ENCODE results near the gene CPE. TPM values are rescaled to one million over a fixed set of nuclear protein-coding genes. Genes with fewer than 3 reads are reported as not detected.

Gene CPE
- total RNA-seq, 1 donor from 2014 or later, result 49.7 TPM

- intact Hi-C loops (cut with DNase I), result no loop called here
- DNase-seq (no peak), ATAC-seq (ENCODE audit: poor library complexity) (no peak)
Observed at GRCh38 chr4:165393704-165394103, 14.9 kb downstream of the CPE start.

- intact Hi-C loops (cut with DNase I), result no loop called here
Observed at GRCh38 chr4:165394275-165394674, 15.5 kb downstream of the CPE start.

GRCh38 chr4:165398570-165398969 is 19.8 kb downstream of the CPE start:
- DNase-seq, result no peak
- intact Hi-C loops (cut with DNase I), result no loop called here
- ATAC-seq (ENCODE audit: poor library complexity), result no peak

More at GRCh38 chr4:165394275-165394674, 15.5 kb downstream of the CPE start:
- DNase-seq, result no peak
- no peak for ATAC-seq (ENCODE audit: poor library complexity)

GRCh38 chr4:165402375-165402774 is 23.6 kb downstream of the CPE start:
- DNase-seq, result no peak
- no peak for ATAC-seq (ENCODE audit: poor library complexity)
- intact Hi-C loops (cut with DNase I), result no loop called here

- intact Hi-C loops (cut with DNase I), result no loop called here
- no peak for ATAC-seq (ENCODE audit: poor library complexity)
- DNase-seq, result no peak
Observed at GRCh38 chr4:165403048-165403447, 24.2 kb downstream of the CPE start.

GRCh38 chr4:165403637-165404036 is 24.8 kb downstream of the CPE start:
- DNase-seq (no peak), ATAC-seq (ENCODE audit: poor library complexity) (no peak)
- intact Hi-C loops (cut with DNase I), result no loop called here

- ATAC-seq (ENCODE audit: poor library complexity) (no peak), DNase-seq (no peak)
- intact Hi-C loops (cut with DNase I), result no loop called here
Observed at GRCh38 chr4:165404080-165404479, 25.3 kb downstream of the CPE start.

GRCh38 chr4:165404696-165405095 is 25.9 kb downstream of the CPE start:
- no peak for DNase-seq
- intact Hi-C loops (cut with DNase I), result no loop called here
- no peak for ATAC-seq (ENCODE audit: poor library complexity)

- ATAC-seq (ENCODE audit: poor library complexity) (peak; percentile 69), DNase-seq (no peak)
- intact Hi-C loops (cut with DNase I), result no loop called here
Observed at GRCh38 chr4:165410214-165410613, 31.4 kb downstream of the CPE start.

GRCh38 chr4:165415910-165416309 is 37.1 kb downstream of the CPE start:
- no peak for DNase-seq
- intact Hi-C loops (cut with DNase I), result no loop called here
- no peak for ATAC-seq (ENCODE audit: poor library complexity)

GRCh38 chr4:165418073-165418472 is 39.3 kb downstream of the CPE start:
- ATAC-seq (ENCODE audit: poor library complexity), result no peak
- DNase-seq, result no peak
- intact Hi-C loops (cut with DNase I), result no loop called here

GRCh38 chr4:165425629-165426028 is 46.8 kb downstream of the CPE start:
- DNase-seq, result no peak
- no peak for ATAC-seq (ENCODE audit: poor library complexity)
- intact Hi-C loops (cut with DNase I), result no loop called here

GRCh38 chr4:165426331-165426730 is 47.5 kb downstream of the CPE start:
- ATAC-seq (ENCODE audit: poor library complexity) (no peak), DNase-seq (no peak)
- intact Hi-C loops (cut with DNase I), result no loop called here

GRCh38 chr4:165426823-165427222 is 48.0 kb downstream of the CPE start:
- intact Hi-C loops (cut with DNase I), result no loop called here

GRCh38 chr4:165428957-165429356 is 50.1 kb downstream of the CPE start:
- DNase-seq (no peak), ATAC-seq (ENCODE audit: poor library complexity) (no peak)
- intact Hi-C loops (cut with DNase I), result no loop called here

More at GRCh38 chr4:165426823-165427222, 48.0 kb downstream of the CPE start:
- DNase-seq, result no peak
- ATAC-seq (ENCODE audit: poor library complexity), result no peak

- intact Hi-C loops (cut with DNase I), result no loop called here
- DNase-seq, result no peak
Observed at GRCh38 chr4:165433529-165433928, 54.7 kb downstream of the CPE start.

GRCh38 chr4:165437691-165438090 is 58.9 kb downstream of the CPE start:
- intact Hi-C loops (cut with DNase I), result no loop called here
- DNase-seq (no peak), ATAC-seq (ENCODE audit: poor library complexity) (no peak)

More at GRCh38 chr4:165433529-165433928, 54.7 kb downstream of the CPE start:
- ATAC-seq (ENCODE audit: poor library complexity), result no peak

GRCh38 chr4:165439344-165439743 is 60.5 kb downstream of the CPE start:
- ATAC-seq (ENCODE audit: poor library complexity) (no peak), DNase-seq (no peak)
- intact Hi-C loops (cut with DNase I), result no loop called here

- ATAC-seq (ENCODE audit: poor library complexity) (no peak), DNase-seq (no peak)
- intact Hi-C loops (cut with DNase I), result no loop called here
Observed at GRCh38 chr4:165439981-165440380, 61.2 kb downstream of the CPE start.

GRCh38 chr4:165440415-165441158 is 61.8 kb downstream of the CPE start:
- ATAC-seq (ENCODE audit: poor library complexity), result no peak
- no peak for DNase-seq
- intact Hi-C loops (cut with DNase I), result no loop called here

GRCh38 chr4:165443276-165443675 is 64.5 kb downstream of the CPE start:
- intact Hi-C loops (cut with DNase I), result no loop called here
- DNase-seq, result no peak
- no peak for ATAC-seq (ENCODE audit: poor library complexity)
